K562 (cell line): Measurements from ENCODE around the gene CRB2. TPM values are rescaled to one million over a fixed set of nuclear protein-coding genes. Genes with fewer than 3 reads are reported as not detected.

ENCODE experiments used
- BHLHE40 ChIP-seq: IDR thresholded peaks from 2 replicates; pipeline ENCODE4 v1.6.1; 2011; ENCODE audit warnings: low read length, improper control_type of control experiment
- CCNT2 ChIP-seq: IDR thresholded peaks from 2 replicates; pipeline ENCODE4 v1.6.1; 2011; ENCODE audit warnings: borderline replicate concordance, low read depth, mild to moderate bottlenecking, moderate library complexity, mixed read lengths, low read length; ENCODE audit not compliant: insufficient read length; ENCODE audit errors: extremely low read depth
- ETV1 ChIP-seq: fragments of 450-650 bp; conservative IDR thresholded peaks from 2 replicates; pipeline ENCODE4 v1.6.1; 2016; ENCODE audit warnings: missing genetic modification characterization, control low read depth, low read depth, missing compliant biosample characterization
- EZH2 ChIP-seq: IDR thresholded peaks from 2 replicates; pipeline ENCODE4 v1.6.1; 2012; ENCODE audit warnings: low read depth, mild to moderate bottlenecking, inconsistent platforms, low read length, borderline replicate concordance
- GTF2E2 ChIP-seq: fragments of 200-800 bp; sonication (Bioruptor generic); IDR thresholded peaks from 2 replicates; pipeline ENCODE4 v1.6.1; 2016; ENCODE audit warnings: missing genetic modification characterization, missing compliant biosample characterization
- KDM1A ChIP-seq, 2 experiments: fragments of 450-650 bp; IDR thresholded peaks; 2 replicates each; pipeline ENCODE4 v1.6.1; 2016; ENCODE audit warnings: mild to moderate bottlenecking in 2 of 2
- KLF10 ChIP-seq: fragments of 250-450 bp; sonication (Bioruptor Pico); IDR thresholded peaks from 2 replicates; pipeline ENCODE4 v1.6.1; 2021; ENCODE audit warnings: matching md5 sums
- LCOR ChIP-seq: sonication (generic); formaldehyde crosslinking; IDR thresholded peaks from 2 replicates; pipeline ENCODE4 v1.8.0; 2022; ENCODE audit warnings: mild to moderate bottlenecking, missing genetic modification reagents
- LEF1 ChIP-seq: fragments of 450-650 bp; IDR thresholded peaks from 2 replicates; pipeline ENCODE4 v1.6.1; 2016; ENCODE audit warnings: mild to moderate bottlenecking
- NR2C1 ChIP-seq, 2 experiments: fragments of 450-650 bp; IDR thresholded peaks; 2 replicates each; pipeline ENCODE4 v1.6.1; 2017; ENCODE audit warnings: mild to moderate bottlenecking in 2 of 2, antibody characterized with exemption in 1 of 2, inconsistent platforms in 1 of 2, missing compliant biosample characterization in 1 of 2, missing genetic modification characterization in 1 of 2
- NR3C1 ChIP-seq: sonication (generic); formaldehyde crosslinking; IDR thresholded peaks from 2 replicates; pipeline ENCODE4 v1.8.1; 2022; ENCODE audit warnings: missing genetic modification reagents
- PHB2 ChIP-seq: fragments of 450-650 bp; IDR thresholded peaks from 2 replicates; pipeline ENCODE4 v1.6.1; 2017; ENCODE audit warnings: low read depth
- SMAD1 ChIP-seq: fragments of 150-350 bp; IDR thresholded peaks from 2 replicates; pipeline ENCODE4 v1.6.1; 2014; ENCODE audit warnings: low read length, low read depth; ENCODE audit not compliant: partially characterized antibody
- SMARCA5 ChIP-seq: fragments of 450-650 bp; IDR thresholded peaks from 2 replicates; pipeline ENCODE4 v1.6.1; 2016
- TEAD4 ChIP-seq, 2 experiments: sonication (generic) in 1 of 2; formaldehyde crosslinking in 1 of 2; IDR thresholded peaks; 2 replicates each; pipeline versions ENCODE4 v1.6.1 to v1.8.0; 2012 to 2022; ENCODE audit warnings: borderline replicate concordance in 1 of 2, inconsistent platforms in 1 of 2, low read length in 1 of 2, mild to moderate bottlenecking in 1 of 2, missing genetic modification reagents in 1 of 2
- TRIM28 ChIP-seq: fragments of 450-650 bp; IDR thresholded peaks from 2 replicates; pipeline ENCODE4 v1.6.1; 2017
- ZBTB17 ChIP-seq: fragments of 450-650 bp; formaldehyde crosslinking; IDR thresholded peaks from 2 replicates; pipeline ENCODE4 v1.4.0; 2020; ENCODE audit warnings: mild to moderate bottlenecking
- ZBTB7A ChIP-seq: IDR thresholded peaks from 2 replicates; pipeline ENCODE4 v1.6.1; 2011; ENCODE audit warnings: low read depth, mild to moderate bottlenecking, low read length, moderate library complexity, borderline replicate concordance; ENCODE audit not compliant: control insufficient read depth
- ZFX ChIP-seq: sonication (generic); formaldehyde crosslinking; IDR thresholded peaks from 2 replicates; pipeline ENCODE4 v1.8.0; 2022; ENCODE audit warnings: mild to moderate bottlenecking, missing genetic modification reagents, moderate library complexity
- ZNF584 ChIP-seq: fragments of 200-800 bp; sonication (Bioruptor generic); IDR thresholded peaks from 2 replicates; pipeline ENCODE4 v1.6.1; 2016; ENCODE audit warnings: low read depth, mild to moderate bottlenecking, missing genetic modification characterization, missing compliant biosample characterization
- polyA plus RNA-seq, 8 experiments: library from polyadenylated mRNA; depleted of rRNA in 4 of 8; stranded (reverse) in 5 of 8; unstranded in 3 of 8; fragments of >200 nt; fragmentation: Nextera tagmentation in 2 of 8; fragmentation: Illumina TruSeq in 1 of 8; extraction: Ambion mirVana in 2 of 8; extraction: Trizol in 1 of 8; gene quantifications; 2 replicates each; pipeline versions ENCODE4 v1.2.1 to v1.2.3, GENCODE V29; 2011 to 2014; ENCODE audit warnings: inconsistent platforms in 1 of 8, missing spikeins in 1 of 8
- total RNA-seq, 7 experiments: library from RNA; depleted of rRNA in 6 of 7; stranded (reverse); fragments of >200 nt in 6 of 7; fragmentation: Illumina TruSeq in 2 of 7; extraction: Trizol in 2 of 7; gene quantifications; 2 replicates each; pipeline versions ENCODE4 v1.2.1 to v1.2.3, GENCODE V29; 2011 to 2021; ENCODE audit warnings: low replicate concordance in 1 of 7
- TF ChIP-seq, protein P1 (sequence below), 2 experiments: IDR thresholded peaks in 1 of 2; conservative IDR thresholded peaks in 1 of 2; 2 replicates each; pipeline ENCODE4 v1.6.1; 2016; ENCODE audit warnings: low read depth in 2 of 2, mild to moderate bottlenecking in 1 of 2, missing compliant biosample characterization in 1 of 2, missing genetic modification characterization in 1 of 2, moderate library complexity in 1 of 2
- TF ChIP-seq, protein P2 (sequence below): fragments of 150-350 bp; IDR thresholded peaks from 2 replicates; pipeline ENCODE4 v1.6.1; 2014; ENCODE audit warnings: low read depth, mild to moderate bottlenecking, low read length, borderline replicate concordance

CRB2 gene
- total and polyA plus RNA-seq, 9 of the 15 experiments (the other 6 are each of a cell fraction or from before 2014, with no cell fraction given), result 0.13 to 1.2 (median 0.25) TPM; not detected in 2

DNA sequence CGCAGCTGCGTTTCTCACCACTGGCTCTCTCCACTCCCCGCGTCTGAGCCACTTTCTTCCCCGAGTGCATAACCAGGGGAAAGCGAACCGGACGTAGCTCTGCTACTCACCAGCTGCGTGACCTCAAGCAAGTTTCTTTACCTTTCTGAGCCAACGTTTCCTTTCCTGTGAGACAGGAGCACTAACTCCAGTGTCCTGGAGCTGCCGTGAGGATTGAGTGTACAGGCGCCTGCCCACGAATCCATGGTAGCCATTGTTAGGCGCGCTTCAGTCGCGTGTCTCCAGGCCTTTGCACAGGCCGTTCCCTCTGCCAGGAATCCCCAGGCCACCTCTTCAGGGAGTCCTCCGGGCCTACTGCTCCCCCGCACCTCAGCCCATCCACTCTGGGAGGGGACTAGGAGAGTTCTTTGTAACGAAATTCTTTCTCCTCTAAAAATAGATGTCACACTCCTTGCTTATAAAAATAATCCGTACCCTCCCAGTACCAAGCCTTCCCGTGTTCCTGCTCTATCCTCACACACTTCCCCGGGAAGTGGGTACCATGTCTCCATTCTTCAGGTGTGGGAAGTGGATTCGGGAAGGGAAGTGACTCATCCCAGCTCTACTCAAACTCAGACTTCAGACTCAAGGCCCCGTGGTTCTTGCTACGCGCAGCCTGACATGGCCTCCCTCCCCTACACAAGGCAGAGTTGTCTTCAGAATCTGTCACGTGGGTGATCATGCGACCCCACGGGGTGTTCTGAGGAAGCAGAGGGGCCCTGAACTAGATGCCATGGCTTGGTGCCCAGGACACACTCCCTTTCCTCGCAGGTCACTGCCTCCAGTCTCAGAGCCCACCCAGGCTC lies 16.1 kb upstream of the CRB2 start (continued):
- TF ChIP-seq, protein P1, sequence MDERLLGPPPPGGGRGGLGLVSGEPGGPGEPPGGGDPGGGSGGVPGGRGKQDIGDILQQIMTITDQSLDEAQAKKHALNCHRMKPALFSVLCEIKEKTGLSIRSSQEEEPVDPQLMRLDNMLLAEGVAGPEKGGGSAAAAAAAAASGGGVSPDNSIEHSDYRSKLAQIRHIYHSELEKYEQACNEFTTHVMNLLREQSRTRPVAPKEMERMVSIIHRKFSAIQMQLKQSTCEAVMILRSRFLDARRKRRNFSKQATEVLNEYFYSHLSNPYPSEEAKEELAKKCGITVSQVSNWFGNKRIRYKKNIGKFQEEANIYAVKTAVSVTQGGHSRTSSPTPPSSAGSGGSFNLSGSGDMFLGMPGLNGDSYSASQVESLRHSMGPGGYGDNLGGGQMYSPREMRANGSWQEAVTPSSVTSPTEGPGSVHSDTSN (CRISPR knock-in tag; IDR thresholded peaks at IDR 0.05; ENCODE audit: low read depth), result no peak
- TF ChIP-seq, protein P1 (tag; conservative IDR thresholded peaks at IDR 0.05; ENCODE audit: low read depth), result no peak
- TF ChIP-seq LCOR (CRISPR knock-in tag) (peak; percentile 16; the same call in 1 of the 2 replicates), KDM1A (IDR thresholded peaks at IDR 0.05) (no peak), GTF2E2 (tag) (peak; percentile 44; the same call in 1 of the 2 replicates), SMAD1 (no peak), ZFX (CRISPR knock-in tag) (no peak), BHLHE40 (no peak), ETV1 (peak; percentile 6; the same call in 1 of the 2 replicates), ZNF584 (CRISPR knock-in tag) (peak; percentile 62; the same call in 1 of the 2 replicates), SMARCA5 (peak; percentile 93), TRIM28 (no peak), ZBTB17 (no peak), KLF10 (no peak), EZH2 (no peak), LEF1 (no peak), TEAD4 (IDR thresholded peaks at IDR 0.05; ENCODE audit: low read length) (no peak), TEAD4 (CRISPR knock-in tag; IDR thresholded peaks at IDR 0.05; ENCODE audit: borderline replicate concordance) (no peak), ZBTB7A (peak; percentile 18; the same call in 1 of the 2 replicates), CCNT2 (no peak), NR3C1 (CRISPR knock-in tag) (no peak), PHB2 (no peak), NR2C1 (IDR thresholded peaks at IDR 0.05) (no peak), NR2C1 (tag; IDR thresholded peaks at IDR 0.05) (peak; percentile 53)
- TF ChIP-seq, protein P2, sequence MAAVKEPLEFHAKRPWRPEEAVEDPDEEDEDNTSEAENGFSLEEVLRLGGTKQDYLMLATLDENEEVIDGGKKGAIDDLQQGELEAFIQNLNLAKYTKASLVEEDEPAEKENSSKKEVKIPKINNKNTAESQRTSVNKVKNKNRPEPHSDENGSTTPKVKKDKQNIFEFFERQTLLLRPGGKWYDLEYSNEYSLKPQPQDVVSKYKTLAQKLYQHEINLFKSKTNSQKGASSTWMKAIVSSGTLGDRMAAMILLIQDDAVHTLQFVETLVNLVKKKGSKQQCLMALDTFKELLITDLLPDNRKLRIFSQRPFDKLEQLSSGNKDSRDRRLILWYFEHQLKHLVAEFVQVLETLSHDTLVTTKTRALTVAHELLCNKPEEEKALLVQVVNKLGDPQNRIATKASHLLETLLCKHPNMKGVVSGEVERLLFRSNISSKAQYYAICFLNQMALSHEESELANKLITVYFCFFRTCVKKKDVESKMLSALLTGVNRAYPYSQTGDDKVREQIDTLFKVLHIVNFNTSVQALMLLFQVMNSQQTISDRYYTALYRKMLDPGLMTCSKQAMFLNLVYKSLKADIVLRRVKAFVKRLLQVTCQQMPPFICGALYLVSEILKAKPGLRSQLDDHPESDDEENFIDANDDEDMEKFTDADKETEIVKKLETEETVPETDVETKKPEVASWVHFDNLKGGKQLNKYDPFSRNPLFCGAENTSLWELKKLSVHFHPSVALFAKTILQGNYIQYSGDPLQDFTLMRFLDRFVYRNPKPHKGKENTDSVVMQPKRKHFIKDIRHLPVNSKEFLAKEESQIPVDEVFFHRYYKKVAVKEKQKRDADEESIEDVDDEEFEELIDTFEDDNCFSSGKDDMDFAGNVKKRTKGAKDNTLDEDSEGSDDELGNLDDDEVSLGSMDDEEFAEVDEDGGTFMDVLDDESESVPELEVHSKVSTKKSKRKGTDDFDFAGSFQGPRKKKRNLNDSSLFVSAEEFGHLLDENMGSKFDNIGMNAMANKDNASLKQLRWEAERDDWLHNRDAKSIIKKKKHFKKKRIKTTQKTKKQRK, result no peak
